Right hindlimb (tissue), 1 donor: Measurements from ENCODE around the gene TMEM132D.

Experiments used
- DNase-seq: peaks from one replicate; pipeline ENCODE4 v3.0.0-alpha.2; 2018

The TMEM132D gene

DNA sequence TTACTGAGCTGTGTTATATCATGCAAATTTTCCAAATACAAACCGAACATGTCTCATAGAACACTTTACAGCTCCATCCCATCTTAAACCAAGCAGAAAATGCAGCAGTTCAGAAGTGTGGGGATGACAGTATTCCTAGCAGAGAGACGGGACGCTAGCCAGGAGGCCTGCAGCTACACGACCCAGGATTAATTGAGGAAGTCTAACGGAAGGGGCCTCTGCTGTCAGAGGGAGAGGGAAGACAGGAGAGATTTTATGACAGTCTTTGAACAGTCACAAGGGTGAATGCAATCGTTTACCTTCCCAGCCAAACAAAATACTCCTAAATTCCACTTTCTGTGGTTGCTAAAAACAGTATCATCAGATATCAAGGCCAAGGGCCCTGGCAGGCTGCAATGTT lies 261.9 kb downstream of the TMEM132D start:
- peak; percentile 35 for DNase-seq

- no peak for DNase-seq
Observed at GRCh38 chr12:129635021-129635685, 268.7 kb downstream of the TMEM132D start.

DNA sequence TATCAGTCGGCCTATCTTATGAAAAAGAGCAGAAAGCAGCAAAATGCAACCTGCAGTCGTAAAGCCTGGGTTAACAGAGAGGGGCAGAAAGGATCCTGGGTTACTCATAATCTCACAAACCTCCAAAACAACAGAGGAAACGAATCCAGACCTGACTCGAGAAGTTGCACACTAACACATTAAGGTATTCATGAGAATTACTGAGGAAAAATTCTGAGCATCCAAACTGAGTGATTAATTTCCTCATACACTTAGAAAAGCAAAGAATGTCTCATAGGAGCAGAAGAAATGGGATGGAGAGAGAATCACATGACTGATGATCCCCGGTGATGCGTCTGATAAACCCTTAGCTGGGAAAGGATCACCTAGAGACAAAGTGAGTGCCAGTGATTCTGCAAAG lies 272.5 kb downstream of the TMEM132D start:
- DNase-seq, result no peak

GRCh38 chr12:129629901-129630300 lies 273.9 kb downstream of the TMEM132D start:
- no peak for DNase-seq

GRCh38 chr12:129622566-129622965 lies 281.3 kb downstream of the TMEM132D start:
- DNase-seq, result no peak

- DNase-seq, result no peak
Observed at GRCh38 chr12:129619271-129619670, 284.6 kb downstream of the TMEM132D start.

DNA sequence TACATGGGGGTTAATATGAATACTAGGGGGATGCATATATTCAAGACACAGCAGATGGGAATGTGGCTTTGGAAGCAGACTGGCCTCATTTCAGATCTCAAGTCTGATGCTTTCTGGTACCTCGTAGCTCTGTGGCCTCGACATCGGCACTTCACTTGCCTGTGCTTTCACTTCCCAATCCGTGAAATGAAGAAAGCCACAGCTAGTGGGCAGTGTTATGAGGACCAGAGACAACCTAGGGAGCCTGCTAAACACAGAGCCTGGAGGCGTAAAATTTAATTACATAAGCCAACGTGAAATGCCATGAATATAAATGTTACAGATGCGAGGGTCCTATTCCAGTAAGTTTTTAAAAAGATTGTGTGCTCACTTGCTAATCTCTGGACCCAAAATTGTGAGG lies 286.0 kb downstream of the TMEM132D start:
- DNase-seq, result no peak

GRCh38 chr12:129615001-129615400 lies 288.8 kb downstream of the TMEM132D start:
- DNase-seq, result no peak

DNA sequence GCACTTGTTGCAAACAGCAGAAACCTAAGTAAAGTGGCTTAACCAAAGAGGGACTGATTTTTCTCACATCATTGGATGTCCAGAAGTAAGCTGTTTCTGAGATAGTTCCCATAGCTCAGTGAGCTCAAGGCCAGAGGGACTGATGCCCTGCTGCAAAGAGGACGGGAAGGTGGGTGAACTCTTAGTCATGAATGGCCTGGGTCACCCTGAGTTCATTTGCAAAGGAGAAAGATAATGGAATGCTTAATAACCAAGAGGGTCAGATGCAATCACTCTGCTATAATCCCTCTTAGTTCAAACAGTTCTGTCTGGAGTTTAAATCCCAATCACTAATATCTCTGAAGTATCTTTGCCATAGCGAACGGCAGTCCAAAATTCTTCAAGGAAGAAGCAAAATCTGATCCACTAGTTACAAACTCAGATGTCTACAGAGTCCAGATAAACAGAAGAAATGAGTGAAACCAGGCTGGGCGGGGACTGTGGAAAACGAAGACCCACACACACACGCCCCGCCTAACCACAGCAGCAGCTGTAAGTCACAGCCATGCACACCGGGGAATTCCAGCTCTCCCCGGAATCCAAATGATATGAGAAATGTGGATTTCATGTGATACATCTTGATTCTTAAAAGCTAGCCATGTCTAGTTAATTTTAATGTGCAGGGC lies 289.5 kb downstream of the TMEM132D start:
- DNase-seq, result no peak

GRCh38 chr12:129613314-129613713 lies 290.5 kb downstream of the TMEM132D start:
- DNase-seq, result no peak

DNA sequence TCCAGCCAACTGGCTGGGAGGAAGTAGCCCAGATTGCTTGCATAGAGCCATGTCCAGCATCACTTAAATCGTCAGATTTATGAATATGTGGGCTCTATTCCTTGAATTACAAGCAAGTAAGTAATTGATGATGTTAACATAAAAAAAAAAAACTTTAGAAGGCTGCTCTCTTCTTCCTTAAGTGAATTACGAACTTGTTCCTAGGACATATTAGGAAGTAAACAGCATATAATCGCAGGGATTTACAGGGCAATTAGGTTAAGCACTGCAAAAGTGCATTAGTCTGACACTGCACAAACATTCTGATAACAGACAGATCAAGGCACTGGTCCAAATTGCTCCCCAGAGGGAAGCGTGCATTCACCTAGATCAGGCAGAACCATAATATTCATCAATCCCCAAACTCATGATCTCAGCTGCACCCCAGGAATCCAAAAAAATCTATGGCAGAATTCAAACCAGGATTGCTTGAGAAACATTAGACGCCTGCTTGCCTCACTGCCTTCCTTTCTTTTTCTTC lies 293.2 kb downstream of the TMEM132D start:
- DNase-seq, result no peak

DNA sequence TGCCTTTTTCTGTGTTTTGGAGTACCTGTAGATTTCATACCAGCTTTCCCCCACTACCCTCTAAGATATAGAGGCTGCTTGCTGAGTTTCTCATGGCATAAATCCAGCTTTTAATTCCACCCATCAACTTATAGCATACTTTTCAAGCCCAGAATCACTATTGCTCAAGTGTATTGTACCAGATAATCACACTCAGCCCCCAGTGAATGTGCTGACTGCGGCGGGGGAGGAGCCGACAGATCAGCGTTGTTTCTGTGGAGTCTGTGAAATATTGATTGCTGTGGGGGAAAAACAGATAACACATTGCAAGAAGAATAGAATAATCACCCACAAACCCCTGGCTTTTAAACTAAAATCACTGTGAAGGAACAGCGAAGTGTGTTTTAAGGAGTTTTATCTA lies 296.1 kb downstream of the TMEM132D start:
- DNase-seq, result no peak

DNA sequence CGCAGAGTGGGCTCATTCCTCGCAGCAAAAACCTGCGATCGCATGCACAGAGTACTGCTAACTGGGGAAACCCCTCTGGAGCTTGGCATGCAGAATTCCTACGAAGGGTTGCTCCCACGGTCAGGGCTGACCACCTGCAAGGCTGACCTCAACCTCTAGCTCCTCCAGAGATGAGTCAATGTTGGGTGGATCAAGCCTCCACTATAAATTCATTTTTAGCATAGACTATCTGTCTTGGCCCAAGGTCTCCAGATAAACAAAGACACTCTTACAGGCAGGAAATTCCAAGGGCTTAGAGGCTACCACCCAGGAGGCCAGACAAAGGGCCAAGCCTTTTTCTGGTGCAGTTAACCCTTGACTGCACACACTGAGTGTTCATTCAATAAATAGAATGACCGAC lies 296.5 kb downstream of the TMEM132D start:
- peak; percentile 25 for DNase-seq

DNA sequence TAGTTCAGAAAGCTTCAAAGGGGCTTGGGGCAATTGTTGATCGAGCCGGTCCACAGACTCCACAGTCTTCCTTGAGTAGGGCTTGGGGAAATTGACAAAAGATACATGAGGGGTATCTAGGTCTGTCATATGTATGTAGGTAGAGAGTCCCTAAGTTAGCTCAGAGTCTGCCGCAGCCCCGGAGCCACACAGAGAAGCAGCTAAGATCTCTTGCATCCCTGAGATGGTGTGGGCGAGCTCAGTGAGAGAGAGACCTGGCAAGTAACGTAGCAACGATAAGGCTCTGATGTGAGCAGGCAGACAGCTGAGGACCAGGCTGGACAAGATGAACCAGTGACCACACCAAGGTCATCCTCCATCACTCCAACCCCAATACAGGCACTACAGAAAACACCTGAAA lies 297.6 kb downstream of the TMEM132D start:
- DNase-seq, result no peak

DNA sequence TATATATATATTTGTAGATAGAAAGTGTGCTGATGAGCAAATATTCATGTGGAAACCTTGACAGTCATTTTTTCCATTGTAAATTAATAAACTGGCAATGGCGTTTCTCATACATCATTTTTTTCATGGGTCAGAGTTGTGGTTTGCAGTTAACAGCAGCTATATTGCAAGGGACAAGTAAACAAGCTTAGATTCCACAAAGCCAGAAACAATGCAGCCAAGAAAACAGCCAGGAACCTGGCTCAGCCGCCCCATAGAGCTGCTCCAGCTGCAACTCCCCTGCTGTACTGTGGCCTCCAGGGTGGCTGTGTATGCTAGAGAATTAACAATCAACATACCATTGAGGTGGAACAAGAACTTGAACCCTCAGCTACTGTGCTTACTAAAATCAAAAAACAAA lies 298.2 kb downstream of the TMEM132D start:
- no peak for DNase-seq

GRCh38 chr12:129604506-129604905 lies 299.3 kb downstream of the TMEM132D start:
- no peak for DNase-seq

- DNase-seq, result no peak
Observed at GRCh38 chr12:129599406-129599805, 304.4 kb downstream of the TMEM132D start.

GRCh38 chr12:129594098-129594497 lies 309.7 kb downstream of the TMEM132D start:
- DNase-seq, result no peak

DNA sequence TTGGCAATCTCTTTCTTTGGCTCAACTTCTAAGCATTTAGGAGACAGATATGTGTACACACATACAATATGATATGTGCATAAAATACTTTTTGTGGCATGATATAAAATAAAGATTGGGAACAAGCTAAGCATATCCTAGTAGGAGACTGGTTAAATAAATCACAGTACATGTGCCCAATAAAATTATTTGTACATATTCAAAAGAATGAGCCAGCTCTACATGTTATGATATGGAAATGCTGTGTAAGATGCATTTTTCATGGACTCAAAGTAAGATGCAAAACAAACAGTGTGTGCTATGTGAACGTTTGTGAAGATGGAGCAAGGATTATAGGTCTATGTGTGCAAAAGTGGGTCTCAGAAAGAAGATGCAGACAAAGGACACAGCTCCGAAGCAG lies 311.4 kb downstream of the TMEM132D start:
- no peak for DNase-seq

DNA sequence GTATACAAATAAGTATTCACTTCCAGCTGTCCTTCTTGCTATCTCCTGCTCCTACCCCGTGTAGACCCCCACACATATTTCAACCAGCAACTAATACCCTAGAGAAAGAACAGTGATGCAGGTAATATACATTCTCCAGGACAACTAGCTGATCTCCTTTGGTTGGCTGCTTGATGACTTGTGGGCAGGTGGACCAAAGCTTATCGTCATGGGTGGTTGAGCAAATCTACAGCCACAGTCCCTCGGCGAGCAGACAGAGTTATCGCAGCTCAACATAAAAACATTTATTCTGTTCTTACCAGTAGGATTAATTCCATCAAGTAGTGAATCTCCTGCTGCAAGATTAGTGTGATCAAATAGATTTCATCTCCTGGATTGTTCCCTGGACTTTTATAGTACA lies 314.3 kb downstream of the TMEM132D start:
- no peak for DNase-seq

DNA sequence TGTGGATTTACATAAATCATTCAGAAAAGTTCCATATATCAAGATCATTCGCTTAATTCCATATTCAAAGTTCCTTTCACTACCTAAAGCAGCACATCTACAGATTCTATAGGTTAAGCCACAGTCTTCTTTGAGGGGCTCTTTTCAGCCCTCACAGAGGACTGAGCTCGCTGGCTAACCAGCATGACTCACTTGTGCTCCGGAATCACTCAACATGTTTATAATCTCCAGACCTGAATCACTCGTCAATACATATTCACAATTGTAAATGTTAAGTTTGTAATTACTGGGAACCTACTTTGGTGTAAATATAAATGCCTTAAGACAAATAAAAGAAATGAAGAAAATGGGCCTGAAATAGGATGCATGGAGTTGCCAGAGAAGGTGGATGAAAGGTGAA lies 315.7 kb downstream of the TMEM132D start:
- DNase-seq, result no peak

GRCh38 chr12:129585296-129585695 lies 318.5 kb downstream of the TMEM132D start:
- no peak for DNase-seq

DNA sequence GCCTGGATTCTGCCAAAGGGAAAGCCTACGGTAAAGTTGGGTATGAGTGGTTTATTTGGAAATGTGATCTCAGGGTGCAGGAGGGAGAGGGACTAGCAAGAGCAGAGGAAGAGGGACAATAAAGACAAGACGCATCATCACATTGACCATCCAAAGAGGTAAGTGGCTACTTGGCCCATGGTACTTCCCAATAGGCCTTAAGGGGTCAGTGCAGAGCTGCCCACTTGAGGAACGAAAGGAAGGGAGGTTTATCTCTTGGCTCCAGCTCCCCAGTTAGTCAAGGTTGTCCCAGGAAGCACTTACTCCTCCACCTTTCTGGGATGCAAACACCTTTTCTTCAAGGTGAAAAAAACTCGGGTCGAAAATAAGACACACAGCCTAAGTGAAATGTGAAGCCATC lies 323.9 kb downstream of the TMEM132D start:
- DNase-seq, result no peak

DNA sequence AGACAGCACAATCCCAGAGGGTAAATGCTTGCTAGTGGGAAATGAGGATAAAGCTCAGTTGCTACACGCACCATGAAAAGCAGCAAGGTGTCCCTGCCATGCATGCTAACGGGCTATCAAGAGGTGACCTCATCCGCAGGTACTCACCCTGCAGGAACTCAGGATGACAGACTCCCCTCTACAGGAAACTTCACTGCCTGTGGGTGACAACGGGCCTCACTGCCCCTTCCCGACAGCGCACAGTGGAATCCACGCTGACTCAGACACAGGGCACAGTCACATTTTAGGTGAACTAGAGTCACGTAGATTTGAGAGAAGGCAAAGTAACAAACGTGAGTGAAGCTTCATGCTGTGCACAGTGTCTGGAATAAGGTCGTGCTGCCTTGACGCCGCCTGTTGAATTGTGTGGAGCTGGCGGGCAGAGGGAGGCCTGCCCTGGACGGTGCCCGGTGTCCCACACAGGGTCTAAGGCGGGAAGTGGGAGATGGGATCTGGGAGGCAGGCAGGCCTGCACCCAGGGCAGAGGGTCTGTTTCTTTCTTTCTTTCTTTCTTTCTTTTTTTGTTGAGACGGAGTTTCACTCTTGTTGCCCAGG lies 331.8 kb downstream of the TMEM132D start:
- DNase-seq, result no peak
